Caki2 (cell line): Measurements from ENCODE around the gene ARSD. TPM values are rescaled to one million over a fixed set of nuclear protein-coding genes. Genes with fewer than 3 reads are reported as not detected.

Source experiments
- DNase-seq: peaks from one replicate; pipeline ENCODE4 v3.0.0-alpha.2; 2015; ENCODE audit warnings: low read depth
- in situ Hi-C: cut with HindIII; loops from 2 replicates; pipeline ENCODE4 v1.10.0; 2016; ENCODE audit warnings: low sequenced_read_pairs, low pct_unique_long_range_greater_than_20kb, mixed read lengths
- total RNA-seq: library from RNA; depleted of rRNA; stranded (reverse); fragments of >200 nt; shearing (Covaris generic); gene quantifications from 2 replicates; pipeline ENCODE4 v1.2.3, GENCODE V29; 2014; ENCODE audit warnings: low replicate concordance; rRNA removed

Gene ARSD
- total RNA-seq, 1 experiment from 2014 or later = 14.8 TPM

GRCh38 chrX:2872671-2873277, 56.4 kb downstream of the ARSD start:
- in situ Hi-C loops = no loop called here
- DNase-seq = no peak

- in situ Hi-C loops = no loop called here
- DNase-seq = no peak
These were observed 57.3 kb downstream of the ARSD start for GRCh38 chrX:2871831-2872230.

- DNase-seq = no peak
- in situ Hi-C loops = no loop called here
These were observed 58.5 kb downstream of the ARSD start for GRCh38 chrX:2870650-2871049.

DNA sequence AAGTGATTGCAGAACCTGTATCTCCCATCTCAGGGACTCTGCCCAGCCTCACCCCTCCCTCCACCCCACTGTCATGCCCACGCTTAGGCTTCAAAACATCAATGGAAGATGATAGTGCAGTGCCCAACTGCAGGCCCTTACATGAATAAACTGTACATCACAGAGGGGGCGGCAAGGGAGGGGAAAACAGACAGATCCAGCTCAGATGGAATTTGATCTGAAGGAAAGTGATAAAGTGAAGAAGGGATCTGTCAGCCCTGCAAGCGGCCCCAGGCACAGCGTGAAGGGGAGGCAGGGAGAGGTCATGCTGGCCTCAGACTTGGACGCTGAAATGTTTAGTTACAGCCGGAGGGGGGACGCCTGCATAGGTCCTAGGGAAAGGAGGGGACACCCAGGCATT, 61.9 kb downstream of the ARSD start:
- no peak for DNase-seq
- in situ Hi-C loops = no loop called here

DNA sequence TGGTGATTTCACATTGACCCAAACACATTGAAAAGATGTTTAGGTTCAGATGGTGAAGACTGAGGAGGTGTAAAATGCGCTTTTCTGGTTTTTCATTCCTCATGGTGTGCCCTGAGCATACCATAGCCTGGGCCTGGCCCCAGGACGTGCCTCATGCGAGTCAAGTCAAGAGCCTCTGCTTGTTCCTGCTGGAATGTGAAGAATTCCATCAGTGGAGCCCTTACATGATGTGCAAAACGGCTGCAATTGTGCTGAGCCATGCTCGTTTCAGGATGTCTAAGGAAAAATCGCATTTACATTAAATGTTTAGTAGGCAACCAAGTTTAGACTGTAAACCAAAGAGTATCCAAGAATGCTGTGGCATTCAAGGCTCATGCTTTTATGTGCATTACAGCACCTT, 65.5 kb downstream of the ARSD start:
- no peak for DNase-seq
- in situ Hi-C loops = no loop called here

DNA sequence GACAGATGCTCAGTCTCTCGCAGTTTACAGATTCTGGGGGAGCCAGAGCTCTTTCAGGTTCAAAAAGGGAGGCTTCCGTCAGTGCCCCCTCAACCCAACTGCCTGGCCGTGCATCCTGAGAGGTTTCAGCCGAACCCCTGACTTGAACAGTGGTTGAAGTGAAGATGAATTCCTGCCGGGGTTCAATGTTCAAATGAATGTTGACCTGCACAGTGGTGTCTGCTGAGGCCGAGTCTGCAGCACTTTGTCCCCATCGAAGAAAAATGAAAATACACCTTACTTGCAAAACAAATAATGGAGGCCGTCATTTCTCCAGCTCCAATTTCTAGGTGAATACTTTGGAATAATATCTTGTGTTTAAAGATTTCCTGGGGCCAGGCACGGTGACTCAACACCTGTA, 66.7 kb downstream of the ARSD start:
- in situ Hi-C loops = no loop called here
- no peak for DNase-seq

- in situ Hi-C loops = no loop called here
These were observed 69.8 kb downstream of the ARSD start for GRCh38 chrX:2859197-2859797.

DNA sequence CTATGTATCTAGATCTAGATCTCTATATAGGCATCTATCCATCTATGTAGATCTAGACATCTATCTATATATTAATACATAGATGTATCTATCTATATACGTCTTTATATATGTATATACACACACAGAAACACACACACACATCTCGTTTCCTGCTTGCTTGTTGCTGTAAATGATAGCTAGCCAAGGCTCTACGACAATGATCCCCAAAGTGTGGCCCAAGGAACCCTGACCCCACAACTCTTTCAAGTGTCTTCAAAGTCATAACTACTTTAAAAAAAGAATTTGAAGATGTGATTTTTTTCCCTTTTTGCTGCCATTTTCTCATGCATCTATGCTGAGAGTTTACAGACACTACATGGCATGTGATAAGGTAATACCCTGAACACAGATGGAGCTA, 71.6 kb downstream of the ARSD start:
- in situ Hi-C loops = no loop called here
- no peak for DNase-seq

More at GRCh38 chrX:2859197-2859797, 69.8 kb downstream of the ARSD start:
- no peak for DNase-seq

DNA sequence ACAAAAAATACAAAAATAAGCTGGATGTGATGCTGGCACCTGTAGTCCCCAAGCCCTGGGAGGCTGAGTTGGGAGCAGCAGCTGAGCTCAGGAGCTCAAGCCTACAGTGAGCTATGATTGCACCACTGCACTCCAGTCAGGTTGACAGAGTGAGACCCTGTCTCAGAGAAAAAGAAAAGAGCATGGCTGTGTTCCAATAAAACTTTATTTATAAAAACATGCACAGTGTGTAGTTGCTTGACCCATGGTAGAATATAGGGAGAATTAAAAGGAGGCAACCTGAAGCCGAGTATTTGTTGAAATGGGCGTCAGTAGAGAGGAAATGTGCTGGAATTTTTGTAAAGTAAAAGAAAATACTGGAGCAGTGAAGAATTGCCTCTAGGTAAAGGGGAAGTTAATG, 73.4 kb downstream of the ARSD start:
- DNase-seq = no peak
- in situ Hi-C loops = no loop called here

- in situ Hi-C loops = no loop called here
- no peak for DNase-seq
These were observed 74.2 kb downstream of the ARSD start for GRCh38 chrX:2854918-2855317.

Other genes starting within 250 kb of the ARSD start
- gene CD99, start 238.0 kb downstream of the ARSD start, total RNA-seq = 156 and 200 TPM in 2 replicates
- not detected in 2 replicates for gene XG, start 177.3 kb downstream of the ARSD start, total RNA-seq
- gene GYG2, start 100.4 kb downstream of the ARSD start, total RNA-seq = 3.2 and 3.7 TPM in 2 replicates
- gene ARSH, start 77.2 kb upstream of the ARSD start, total RNA-seq = not detected in 2 replicates
- gene ARSF, start 112.1 kb upstream of the ARSD start, total RNA-seq = not detected in 2 replicates